Measurements from ENCODE around the gene PAPLN.

GRCh38 chr14:73237219-73237785 lies at the start of gene PAPLN:
- no peak for TF ChIP-seq EZH2phosphoT487 (IDR thresholded peaks at IDR 0.05; ENCODE audit: borderline replicate concordance, low read length)
- no peak for TF ChIP-seq CTCF (conservative IDR thresholded peaks at IDR 0.05; ENCODE audit: low read depth, low read length)
- no peak for TF ChIP-seq EZH2 (IDR thresholded peaks at IDR 0.05; ENCODE audit: low read length, unreplicated experiment)
